Prostate gland (tissue), 2 donors: ENCODE results near the gene AP3D1.

Experiments used
- CTCF ChIP-seq, 4 experiments: fragments of 200-600 bp in 2 of 4; fragments of 450-650 bp in 2 of 4; sonication (generic) in 2 of 4; IDR thresholded peaks; 1 replicate in 3 of 4; 2 replicates in 1 of 4; pipeline ENCODE4 v1.5.1; 2016 to 2019; ENCODE audit warnings: antibody characterized with exemption in 4 of 4, mild to moderate bottlenecking in 2 of 4, moderate library complexity in 2 of 4
- POLR2A ChIP-seq: fragments of 450-650 bp; IDR thresholded peaks from one replicate; pipeline ENCODE4 v1.6.1; 2016; ENCODE audit warnings: antibody characterized with exemption, mild to moderate bottlenecking
- POLR2AphosphoS5 ChIP-seq: sonication (generic); formaldehyde crosslinking; IDR thresholded peaks from one replicate; pipeline ENCODE4 v1.6.1; 2017; ENCODE audit warnings: antibody characterized with exemption

GRCh38 chr19:2112516-2113320 lies 38.6 kb downstream of the AP3D1 start:
- TF ChIP-seq CTCF (IDR thresholded peaks at IDR 0.05) (no peak), POLR2A (no peak), POLR2AphosphoS5 (no peak)
